GM12878 (cell line): ENCODE results near the gene CHDH. TPM values are rescaled to one million over a fixed set of nuclear protein-coding genes. Genes with fewer than 3 reads are reported as not detected.

ENCODE experiments used
- ATAC-seq: fragments of 200-7000 bp; cut with Tn5 transposase; 3 replicates; pipeline ENCODE4 v1.9.1; 2020; ENCODE audit warnings: mild to moderate bottlenecking, moderate library complexity
- Bru-seq: library from RNA; stranded (reverse); fragments of 400-500 nt; gene quantifications from one replicate; lab custom pipeline; 2021; lab: Mats Ljungman, UMichigan
- BruChase-seq, 2 experiments: library from RNA; stranded (reverse); fragments of 400-500 nt; gene quantifications; one replicate each; lab custom pipeline; 2021; lab: Mats Ljungman, UMichigan
- BruUV-seq: library from RNA; stranded (reverse); fragments of 400-500 nt; replicated peaks from 2 replicates; lab custom pipeline; 2021; lab: Mats Ljungman, UMichigan
- CTCF ChIA-PET: fragments of 300-600 bp; sonication (Branson Sonifier 250); formaldehyde crosslinking; extraction: SDS; loops from one replicate; lab custom pipeline; 2021; ENCODE audit warnings: inconsistent platforms; lab: Yijun Ruan, JAX
- POLR2A ChIA-PET: fragments of 350-600 bp; formaldehyde crosslinking; extraction: SDS; loops from one replicate; lab custom pipeline; 2021; ENCODE audit warnings: inconsistent platforms; lab: Charles Lee
- RAD21 ChIA-PET: fragments of 300-600 bp; sonication (Branson Sonifier 250); formaldehyde crosslinking; loops from one replicate; lab custom pipeline; 2023; ENCODE audit warnings: antibody characterized with exemption; ENCODE audit not compliant: unreplicated experiment; lab: Charles Lee
- SMC1A ChIA-PET: fragments of 300-600 bp; sonication (Branson Sonifier 250); formaldehyde crosslinking; loops from one replicate; lab custom pipeline; 2023; ENCODE audit not compliant: unreplicated experiment, uncharacterized antibody; lab: Charles Lee
- DNase-seq: peaks from one replicate; pipeline ENCODE4 v3.0.0-alpha.2; 2011; ENCODE audit warnings: low read depth, low spot score
- FAIRE-seq: peaks from 3 replicates; lab custom pipeline; 2011; peaks lifted over from hg19 to GRCh38; lab: Jason Lieb, UNC
- H2AFZ ChIP-seq: 2 replicates; pipeline ENCODE4 v1.6.0; 2011; ENCODE audit warnings: low read depth, low read length, control low read depth; ENCODE audit not compliant: control insufficient read depth
- H3K27ac ChIP-seq: 2 replicates; pipeline ENCODE4 v1.5.1; 2011; ENCODE audit warnings: control low read depth; ENCODE audit not compliant: control insufficient read depth, insufficient read depth
- H3K27me3 ChIP-seq, 2 experiments: replicated peaks in 1 of 2; 2 replicates each; pipeline versions ENCODE4 v1.6.0 to v1.6.1; 2011; ENCODE audit warnings: low read length in 1 of 2; ENCODE audit not compliant: control insufficient read depth in 2 of 2, insufficient read depth in 2 of 2
- H3K36me3 ChIP-seq, 2 experiments: 2 replicates each; pipeline ENCODE4 v1.5.1; 2011; ENCODE audit warnings: low read length in 1 of 2; ENCODE audit not compliant: control insufficient read depth in 2 of 2, insufficient read depth in 2 of 2
- H3K4me1 ChIP-seq: 2 replicates; pipeline ENCODE4 v1.6.1; 2011; ENCODE audit warnings: mild to moderate bottlenecking, low read length, moderate library complexity, mixed read lengths; ENCODE audit not compliant: control insufficient read depth, insufficient read depth
- H3K4me2 ChIP-seq: 2 replicates; pipeline ENCODE4 v1.6.0; 2011; ENCODE audit warnings: control low read depth; ENCODE audit not compliant: control insufficient read depth, insufficient read depth
- H3K4me3 ChIP-seq: fragments of 200-600 bp; sonication (generic); 2 replicates; pipeline ENCODE4 v1.5.1; 2016
- H3K79me2 ChIP-seq: 2 replicates; pipeline ENCODE4 v1.6.0; 2011; ENCODE audit warnings: low read length; ENCODE audit not compliant: control insufficient read depth, insufficient read depth
- H3K9ac ChIP-seq: 2 replicates; pipeline ENCODE4 v1.8.0; 2011; ENCODE audit warnings: low read length, control low read depth, mixed read lengths; ENCODE audit not compliant: control insufficient read depth, insufficient read depth
- H3K9me3 ChIP-seq: replicated peaks from 3 replicates; pipeline ENCODE4 v1.5.1; 2011; ENCODE audit warnings: mild to moderate bottlenecking, low read length; ENCODE audit not compliant: control insufficient read depth, insufficient read depth
- H4K20me1 ChIP-seq: 2 replicates; pipeline ENCODE4 v1.6.0; 2011; ENCODE audit not compliant: control insufficient read depth, insufficient read depth
- BCLAF1 ChIP-seq: fragments of 450-650 bp; IDR thresholded peaks from 2 replicates; pipeline ENCODE4 v1.6.1; 2017; ENCODE audit warnings: antibody characterized with exemption, mild to moderate bottlenecking, moderate library complexity
- KLF5 ChIP-seq: fragments of 450-650 bp; IDR thresholded peaks from 2 replicates; pipeline ENCODE4 v1.6.1; 2014; ENCODE audit warnings: mild to moderate bottlenecking; ENCODE audit not compliant: partially characterized antibody
- MYC ChIP-seq: IDR thresholded peaks from 2 replicates; pipeline ENCODE4 v1.6.1; 2011; ENCODE audit warnings: mild to moderate bottlenecking, low read length, moderate library complexity, inconsistent platforms; ENCODE audit not compliant: insufficient read depth, insufficient replicate concordance, insufficient read length, severe bottlenecking
- RB1 ChIP-seq: fragments of 450-650 bp; formaldehyde crosslinking; IDR thresholded peaks from 2 replicates; pipeline ENCODE4 v1.6.1; 2017; ENCODE audit warnings: mild to moderate bottlenecking, borderline replicate concordance
- TCF3 ChIP-seq: IDR thresholded peaks from 2 replicates; pipeline ENCODE4 v1.6.1; 2012; ENCODE audit warnings: low read depth, mild to moderate bottlenecking, low read length, borderline replicate concordance; ENCODE audit not compliant: insufficient read depth
- USF2 ChIP-seq: IDR thresholded peaks from 2 replicates; pipeline ENCODE4 v1.6.1; 2011; ENCODE audit warnings: low read depth, low read length, improper control_type of control experiment, borderline replicate concordance
- ZSCAN29 ChIP-seq: fragments of 450-650 bp; IDR thresholded peaks from 2 replicates; pipeline ENCODE4 v1.6.1; 2017; ENCODE audit warnings: mild to moderate bottlenecking, moderate library complexity
- WGBS: methylation state at CpG from one replicate; pipeline ENCODE4 v1.1.6; 2016; ENCODE audit warnings: low lambda C conversion rate; ENCODE audit not compliant: insufficient replicate concordance, insufficient coverage; ENCODE audit errors: missing lambda C conversion rate; 5-methylcytosine and 5-hydroxymethylcytosine counted together
- in situ Hi-C: fragments of 300-500 bp; cut with MboI; formaldehyde crosslinking; loops from 9 replicates; pipeline ENCODE4 v1.14.3; 2018; ENCODE audit warnings: mixed read lengths
- intact Hi-C: fragments of 100-400 bp; cut with micrococcal nuclease; formaldehyde crosslinking; loops from one replicate; pipeline ENCODE4 v1.14.2; 2022; ENCODE audit not compliant: unreplicated experiment
- long read RNA-seq, 2 experiments: library from polyadenylated mRNA; unstranded; transcript quantifications; one replicate each; pipeline ENCODE4 v2.0.0, GENCODE V29; 2019 to 2020
- polyA minus RNA-seq, 3 experiments: library from RNA; depleted of rRNA, polyadenylated mRNA; stranded (reverse); fragments of >200 nt; gene quantifications; 2 replicates each; pipeline ENCODE4 v1.2.3, GENCODE V29; 2011
- polyA plus RNA-seq, 11 experiments: library from polyadenylated mRNA; depleted of rRNA in 4 of 11; unstranded in 6 of 11; stranded (reverse) in 5 of 11; fragments of >200 nt; fragmentation: Nextera tagmentation in 4 of 11; fragmentation: Illumina TruSeq in 1 of 11; extraction: Ambion mirVana in 4 of 11; extraction: Trizol in 1 of 11; gene quantifications; 1 replicate in 1 of 11; 2 replicates in 10 of 11; pipeline versions ENCODE4 v1.2.1 to v1.2.3, GENCODE V29; 2011 to 2016; ENCODE audit warnings: inconsistent platforms in 2 of 11, missing spikeins in 2 of 11, low read depth in 1 of 11
- total RNA-seq, 4 experiments: library from RNA; depleted of rRNA in 3 of 4; stranded (reverse); fragments of >200 nt in 3 of 4; fragmentation: Illumina TruSeq in 1 of 4; extraction: Trizol in 1 of 4; gene quantifications; 2 replicates each; pipeline versions ENCODE4 v1.2.1 to v1.2.3, GENCODE V29; 2013 to 2021
- TF ChIP-seq, protein P1 (sequence below): IDR thresholded peaks from 2 replicates; pipeline ENCODE4 v1.6.1; 2012; ENCODE audit warnings: low read depth, low read length, improper control_type of control experiment

Gene CHDH, protein sequence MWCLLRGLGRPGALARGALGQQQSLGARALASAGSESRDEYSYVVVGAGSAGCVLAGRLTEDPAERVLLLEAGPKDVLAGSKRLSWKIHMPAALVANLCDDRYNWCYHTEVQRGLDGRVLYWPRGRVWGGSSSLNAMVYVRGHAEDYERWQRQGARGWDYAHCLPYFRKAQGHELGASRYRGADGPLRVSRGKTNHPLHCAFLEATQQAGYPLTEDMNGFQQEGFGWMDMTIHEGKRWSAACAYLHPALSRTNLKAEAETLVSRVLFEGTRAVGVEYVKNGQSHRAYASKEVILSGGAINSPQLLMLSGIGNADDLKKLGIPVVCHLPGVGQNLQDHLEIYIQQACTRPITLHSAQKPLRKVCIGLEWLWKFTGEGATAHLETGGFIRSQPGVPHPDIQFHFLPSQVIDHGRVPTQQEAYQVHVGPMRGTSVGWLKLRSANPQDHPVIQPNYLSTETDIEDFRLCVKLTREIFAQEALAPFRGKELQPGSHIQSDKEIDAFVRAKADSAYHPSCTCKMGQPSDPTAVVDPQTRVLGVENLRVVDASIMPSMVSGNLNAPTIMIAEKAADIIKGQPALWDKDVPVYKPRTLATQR
- 8.6 and 13.7 TPM in 2 replicates for total RNA-seq (2013; cell fraction: nucleolus; rRNA removed)
- total RNA-seq (2014; rRNA removed) (3.8 and 4.1 TPM in 2 replicates), total RNA-seq (2014; rRNA removed; fragmentation: Illumina TruSeq; extraction: Trizol) (2.0 and 2.1 TPM in 2 replicates), total RNA-seq (2021) (8.3 and 9.3 TPM in 2 replicates), polyA plus RNA-seq (2011; rRNA removed) (3.5 and 5.1 TPM in 2 replicates), polyA plus RNA-seq (2014; fragmentation: Illumina TruSeq; extraction: Trizol) (1.7 and 2.5 TPM in 2 replicates), polyA plus RNA-seq (2014; fragmentation: Nextera tagmentation; extraction: Ambion mirVana) (1 to 10 TPM in 1 of 2 experiments, under 1 TPM in 1; 0.95 to 1.5 TPM), polyA plus RNA-seq (2014; rRNA removed) (3.6 and 5.0 TPM in 2 replicates), polyA plus RNA-seq (2016; fragmentation: Nextera tagmentation; extraction: Ambion mirVana) (1 to 10 TPM; 2.3 to 3.4 TPM), polyA minus RNA-seq (2011; rRNA and poly(A)+ RNA removed) (2.9 and 4.0 TPM in 2 replicates), Bru-seq, nascent RNA (percentile 70 among the genes with signal in this experiment), BruChase-seq, experiment 1, labeled RNA remaining after a 6-hour chase (percentile 71 among the genes with signal in this experiment), BruChase-seq, experiment 2, labeled RNA remaining after a 2-hour chase (percentile 64 among the genes with signal in this experiment)
- 1.0 TPM for polyA plus RNA-seq (2011; ENCODE audit: low read depth)
- polyA plus RNA-seq (2011; cell fraction: cytosol; rRNA removed): 6.7 and 7.0 TPM in 2 replicates
- 8.1 and 13.8 TPM in 2 replicates for polyA plus RNA-seq (2011; cell fraction: nucleus; rRNA removed)
- 1.8 and 3.4 TPM in 2 replicates for polyA plus RNA-seq (2012)
- polyA minus RNA-seq (2011; cell fraction: cytosol; rRNA and poly(A)+ RNA removed): 1.0 and 1.6 TPM in 2 replicates
- 2.1 and 2.9 TPM in 2 replicates for polyA minus RNA-seq (2011; cell fraction: nucleus; rRNA and poly(A)+ RNA removed)
- long read RNA-seq, experiment 1, full-length matches to known transcripts: 9 of 16 reads
- long read RNA-seq, experiment 1, partial matches to known transcripts: 0 of 16 reads
- long read RNA-seq, experiment 1, other reads (novel, unspliced or antisense): 7 of 16 reads
- long read RNA-seq, experiment 2, partial matches to known transcripts: 2 of 14 reads
- long read RNA-seq, experiment 2, other reads (novel, unspliced or antisense): 12 of 14 reads

- H4K20me1 ChIP-seq: no peaks in the 10 kb centered on the region
- CTCF ChIA-PET: interaction anchor here (0.6 to 2.4 kb wide), 11 partner anchors 20 to 497 kb away, joined by 3 to 9 read pairs (median 3); no protein-coding TSS in a partner anchor
- in situ Hi-C loops (no loop called here), intact Hi-C loops (loop anchor here (10.0 kb wide), 1 partner anchor 101 kb away; no protein-coding TSS in a partner anchor)
- FAIRE-seq (no peak), DNase-seq (no peak), ATAC-seq (peak; percentile 63)
- SMC1A ChIA-PET: interaction anchor here (1.1 to 3.5 kb wide), 10 partner anchors 15 to 117 kb away, joined by 3 to 26 read pairs (median 4); no protein-coding TSS in a partner anchor
- peaks cover 39% of the 10 kb centered on the region for H3K4me1 ChIP-seq
- H3K9me3 ChIP-seq: no peaks in the 10 kb centered on the region
- RAD21 ChIA-PET: interaction anchor here (1.6 to 5.1 kb wide), 5 partner anchors 35 to 292 kb away, joined by 3 to 41 read pairs (median 5); partner anchors contain the start of gene ACTR8
- POLR2A ChIA-PET: interaction anchor here (0.5 to 4.1 kb wide), 8 partner anchors 24 to 1881 kb away, joined by 3 to 30 read pairs (median 4); partner anchors contain the start of gene SELENOK
- H3K27me3 ChIP-seq: no peaks in the 10 kb centered on the region
- peak within 1 kb of the TSS; percentile 73 for H3K4me3 ChIP-seq
- H3K36me3 ChIP-seq: no peaks in the 10 kb centered on the region
- H3K27ac ChIP-seq: peak within 1 kb of the TSS; percentile 62
- no TSS peak for BruUV-seq
- peak within 1 kb of the TSS; percentile 81 for H2AFZ ChIP-seq
- peak within 1 kb of the TSS; percentile 73 for H3K9ac ChIP-seq
- peaks cover 18% of the 10 kb centered on the region for H3K79me2 ChIP-seq
- WGBS: 21% methylated on average over 46 of the region's 91 CpGs
- H3K4me2 ChIP-seq: peak within 1 kb of the TSS; percentile 82
- TF ChIP-seq KLF5: peak; percentile 69
- no peak for TF ChIP-seq BCLAF1
- TF ChIP-seq ZSCAN29: 0 out of 2 replicates have a peak, but pooled peaks have one; percentile 35
- peak; percentile 66; the same call in 1 of the 2 replicates for TF ChIP-seq TCF3
- no peak for TF ChIP-seq MYC
- no peak for TF ChIP-seq USF2
- TF ChIP-seq RB1: peak; percentile 89; the same call in 1 of the 2 replicates
- TF ChIP-seq, protein P1, sequence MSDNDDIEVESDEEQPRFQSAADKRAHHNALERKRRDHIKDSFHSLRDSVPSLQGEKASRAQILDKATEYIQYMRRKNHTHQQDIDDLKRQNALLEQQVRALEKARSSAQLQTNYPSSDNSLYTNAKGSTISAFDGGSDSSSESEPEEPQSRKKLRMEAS: peak; percentile 25
These were observed at the start of gene CHDH, which contains the start of gene IL17RB for GRCh38 chr3:53846134-53846850. Gene CHDH, minus strand, starts transcription at chr3:53846419. Its CDS starts 22,411 bp downstream, at chr3:53824008. Gene IL17RB, plus strand, starts transcription at chr3:53846568. Its CDS starts 21 bp downstream, at chr3:53846589.
